H54 (cell line): ENCODE measurements around the gene NSG2.

Experiments used
- DNase-seq: peaks from one replicate; pipeline ENCODE4 v3.0.0; 2011; ENCODE audit warnings: low spot score, mixed read lengths; ENCODE audit not compliant: insufficient read length
- FAIRE-seq: peaks from 3 replicates; lab custom pipeline; 2011; peaks lifted over from hg19 to GRCh38; lab: Jason Lieb, UNC
- POLR2A ChIP-seq: IDR thresholded peaks from 2 replicates; pipeline ENCODE4 v1.6.1; 2011; ENCODE audit warnings: low read depth, mild to moderate bottlenecking, low read length

Gene NSG2

GRCh38 chr5:174045470-174046025, at the start of gene NSG2:
TSS of gene NSG2 (plus strand) at chr5:174045706. CDS start at chr5:174046756, 1,050 bp downstream.
- TF ChIP-seq POLR2A, result no peak
- peak; percentile 65 for DNase-seq
- FAIRE-seq, result no peak

- TF ChIP-seq POLR2A, result no peak
- no peak for FAIRE-seq
- no peak for DNase-seq
These were observed 48.2 kb upstream of the NSG2 start for GRCh38 chr5:173997331-173997730.

GRCh38 chr5:173998531-173998930, 47.0 kb upstream of the NSG2 start:
- no peak for TF ChIP-seq POLR2A
- DNase-seq (no peak), FAIRE-seq (no peak)

GRCh38 chr5:174000076-174000475, 45.4 kb upstream of the NSG2 start:
- DNase-seq (no peak), FAIRE-seq (peak; percentile 30)
- no peak for TF ChIP-seq POLR2A

- DNase-seq (no peak), FAIRE-seq (no peak)
- no peak for TF ChIP-seq POLR2A
These were observed 41.7 kb upstream of the NSG2 start for GRCh38 chr5:174003795-174004194.

GRCh38 chr5:174008922-174009321, 36.6 kb upstream of the NSG2 start:
- FAIRE-seq (no peak), DNase-seq (no peak)
- TF ChIP-seq POLR2A, result no peak

- TF ChIP-seq POLR2A, result no peak
- no peak for DNase-seq
- FAIRE-seq, result no peak
These were observed 35.1 kb upstream of the NSG2 start for GRCh38 chr5:174010365-174010764.

GRCh38 chr5:174011441-174011840, 34.1 kb upstream of the NSG2 start:
- no peak for TF ChIP-seq POLR2A

GRCh38 chr5:174020069-174020927, 25.2 kb upstream of the NSG2 start:
- DNase-seq (peak; percentile 54), FAIRE-seq (peak; percentile 72)

More at GRCh38 chr5:174011441-174011840, 34.1 kb upstream of the NSG2 start:
- FAIRE-seq (no peak), DNase-seq (no peak)

- FAIRE-seq, result no peak
- DNase-seq, result no peak
- no peak for TF ChIP-seq POLR2A
These were observed 24.6 kb upstream of the NSG2 start for GRCh38 chr5:174020928-174021304.

- no peak for TF ChIP-seq POLR2A
- no peak for DNase-seq
- FAIRE-seq, result no peak
These were observed 23.0 kb upstream of the NSG2 start for GRCh38 chr5:174022384-174023095.

GRCh38 chr5:174030286-174030685, 15.2 kb upstream of the NSG2 start:
- DNase-seq (no peak), FAIRE-seq (no peak)
- TF ChIP-seq POLR2A, result no peak

- no peak for TF ChIP-seq POLR2A
- FAIRE-seq, result no peak
- DNase-seq, result no peak
These were observed 846 bp upstream of the NSG2 start for GRCh38 chr5:174044466-174045254.
